Activated T-helper 9 cell treated with anti-CD3 and anti-CD28 coated beads, Interleukin-2, amount 50 U/mL, for 16 hours (primary cell): ENCODE measurements around the gene ADCY6.
A peak's percentile ranks its signal among the peaks of the same experiment; 100 is the strongest.

ENCODE experiments used
- DNase-seq: peaks from one replicate; pipeline ENCODE4 v3.0.0-alpha.2; 2020; ENCODE audit warnings: low read depth

The ADCY6 gene

DNA sequence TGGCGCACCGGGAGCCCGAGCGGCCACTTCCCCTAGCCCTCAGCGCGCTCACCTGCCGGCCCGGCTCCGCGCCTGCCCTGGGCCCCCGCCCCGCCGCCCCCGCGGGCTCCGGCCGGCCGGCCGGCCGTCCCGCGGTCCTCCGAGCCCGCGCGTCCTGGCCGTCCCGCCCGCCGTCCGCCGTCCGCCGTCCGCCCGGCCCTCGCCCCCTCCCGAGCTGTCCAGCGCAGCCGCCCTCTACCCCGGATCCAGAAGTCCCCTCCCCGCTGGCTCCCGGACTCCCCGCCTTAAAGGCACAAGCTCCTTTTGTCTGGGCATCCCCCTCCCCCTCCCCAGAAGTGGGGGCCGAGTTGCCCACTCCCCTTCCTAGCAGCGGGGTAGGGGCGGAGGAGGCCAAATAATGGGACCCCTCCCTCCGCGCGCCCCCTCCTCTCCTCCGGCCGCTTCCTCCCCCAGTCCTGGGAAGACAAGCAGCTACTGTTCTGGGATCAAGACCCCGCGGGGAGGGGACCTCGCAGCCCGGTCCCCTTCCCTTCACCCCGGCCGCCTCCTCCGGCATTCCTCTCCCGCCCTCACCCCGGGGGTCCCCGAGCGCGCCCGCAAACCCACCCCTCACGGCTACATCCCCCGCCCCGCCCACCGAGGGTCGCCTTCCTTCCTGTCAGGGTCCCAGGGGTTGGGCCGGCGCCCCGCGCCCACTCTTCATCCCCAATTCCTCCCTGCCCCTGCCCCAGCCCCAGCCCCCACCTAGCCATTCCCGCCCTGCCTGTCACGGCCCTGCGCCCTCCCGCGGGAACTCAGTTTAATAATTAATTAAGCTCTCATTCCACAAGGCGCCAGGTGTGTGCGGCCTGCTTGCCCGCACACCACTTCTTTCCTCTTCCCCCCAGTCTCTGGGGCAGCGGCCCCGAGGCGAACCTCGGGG is at the start of gene ADCY6:
Gene ADCY6 (minus strand): TSS at position 236 of the 922 bp plus-strand sequence. CDS start 5,655 bp downstream, outside the sequence.
- DNase-seq, result no peak

- DNase-seq, result no peak
Measured at GRCh38 chr12:48838048-48838447, 49.2 kb upstream of the ADCY6 start.

DNA sequence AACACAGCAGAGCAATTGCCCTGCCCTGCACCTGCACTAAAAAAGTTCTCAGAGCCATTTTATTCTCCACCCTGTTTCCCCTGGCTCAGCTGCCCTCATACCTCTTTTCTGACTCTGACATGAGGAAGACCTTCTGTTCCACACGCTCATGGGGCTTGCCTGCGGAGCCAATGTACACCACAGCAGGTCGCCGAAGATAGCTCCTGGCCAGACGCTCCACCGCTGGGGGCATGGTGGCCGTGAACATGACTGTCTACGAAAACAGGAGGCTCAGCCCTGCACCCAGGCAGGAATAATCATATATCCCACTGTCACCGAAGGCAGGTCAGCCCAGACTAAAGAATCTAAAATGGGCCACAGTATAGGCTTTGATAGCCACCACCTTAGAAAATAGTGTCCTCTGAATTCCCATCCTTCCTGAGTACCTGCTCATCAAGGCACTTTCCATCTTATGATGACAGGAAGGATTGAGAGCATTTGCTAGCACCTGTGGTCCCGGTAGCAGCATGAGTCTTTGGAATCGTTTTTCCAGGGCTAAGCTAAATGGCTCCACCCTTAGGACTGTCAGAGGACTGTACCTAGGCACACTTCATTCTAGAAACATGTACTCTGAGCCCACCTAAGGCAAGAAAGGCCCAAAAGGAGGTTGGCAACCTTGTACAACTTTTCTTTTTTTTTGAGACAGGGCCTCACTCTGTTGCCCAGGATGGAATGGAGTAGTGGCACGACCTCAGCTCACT is 43.6 kb upstream of the ADCY6 start:
- DNase-seq, result no peak

- DNase-seq, result no peak
Measured at GRCh38 chr12:48831257-48831656, 42.4 kb upstream of the ADCY6 start.

GRCh38 chr12:48828841-48829575 is 40.1 kb upstream of the ADCY6 start:
- DNase-seq, result no peak

GRCh38 chr12:48828293-48828692 is 39.4 kb upstream of the ADCY6 start:
- DNase-seq, result no peak

GRCh38 chr12:48827513-48828096 is 38.7 kb upstream of the ADCY6 start:
- DNase-seq, result no peak

GRCh38 chr12:48827026-48827425 is 38.1 kb upstream of the ADCY6 start:
- no peak for DNase-seq

GRCh38 chr12:48826209-48826855 is 37.4 kb upstream of the ADCY6 start:
- DNase-seq, result no peak

- DNase-seq, result no peak
Measured at GRCh38 chr12:48824905-48825304, 36.0 kb upstream of the ADCY6 start.

DNA sequence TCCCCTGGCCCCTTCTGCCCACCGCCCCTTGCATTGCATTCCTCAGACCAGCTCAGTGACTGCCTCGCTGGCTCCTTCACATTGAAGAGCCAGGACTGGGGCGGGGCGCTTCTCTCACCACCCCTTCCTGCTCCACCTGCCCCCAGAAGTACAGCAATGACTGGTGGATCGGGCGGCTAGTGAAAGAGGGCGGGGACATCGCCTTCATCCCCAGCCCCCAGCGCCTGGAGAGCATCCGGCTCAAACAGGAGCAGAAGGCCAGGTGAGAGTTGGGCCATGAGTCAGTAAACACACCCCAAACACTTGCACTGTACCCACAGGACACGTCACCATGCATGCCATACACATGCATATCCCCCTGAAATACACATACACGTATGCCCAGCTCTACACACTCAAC is 35.2 kb upstream of the ADCY6 start:
- peak; percentile 15 for DNase-seq

GRCh38 chr12:48823281-48823680 is 34.4 kb upstream of the ADCY6 start:
- no peak for DNase-seq

- DNase-seq, result no peak
Measured at GRCh38 chr12:48822711-48823110, 33.8 kb upstream of the ADCY6 start.

DNA sequence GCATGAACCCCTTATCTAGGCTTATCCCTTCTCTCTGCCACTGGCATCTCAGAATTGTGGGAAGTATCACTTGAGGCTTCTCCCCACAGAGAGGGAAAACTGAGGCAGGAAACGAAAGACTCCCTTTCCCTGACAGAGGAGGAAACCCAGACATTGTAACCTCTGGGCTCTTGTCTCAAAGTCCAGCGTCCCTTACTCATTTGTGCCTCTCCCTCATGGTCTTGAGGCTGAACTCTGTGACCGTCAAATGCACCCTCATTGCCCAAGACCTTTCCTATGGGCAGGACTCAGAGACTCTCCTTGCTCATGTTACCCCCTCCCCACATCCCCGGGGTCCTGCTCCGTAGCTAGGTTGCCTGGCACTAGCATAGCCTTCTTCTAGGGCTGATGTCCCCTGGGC is 33.2 kb upstream of the ADCY6 start:
- DNase-seq, result no peak

DNA sequence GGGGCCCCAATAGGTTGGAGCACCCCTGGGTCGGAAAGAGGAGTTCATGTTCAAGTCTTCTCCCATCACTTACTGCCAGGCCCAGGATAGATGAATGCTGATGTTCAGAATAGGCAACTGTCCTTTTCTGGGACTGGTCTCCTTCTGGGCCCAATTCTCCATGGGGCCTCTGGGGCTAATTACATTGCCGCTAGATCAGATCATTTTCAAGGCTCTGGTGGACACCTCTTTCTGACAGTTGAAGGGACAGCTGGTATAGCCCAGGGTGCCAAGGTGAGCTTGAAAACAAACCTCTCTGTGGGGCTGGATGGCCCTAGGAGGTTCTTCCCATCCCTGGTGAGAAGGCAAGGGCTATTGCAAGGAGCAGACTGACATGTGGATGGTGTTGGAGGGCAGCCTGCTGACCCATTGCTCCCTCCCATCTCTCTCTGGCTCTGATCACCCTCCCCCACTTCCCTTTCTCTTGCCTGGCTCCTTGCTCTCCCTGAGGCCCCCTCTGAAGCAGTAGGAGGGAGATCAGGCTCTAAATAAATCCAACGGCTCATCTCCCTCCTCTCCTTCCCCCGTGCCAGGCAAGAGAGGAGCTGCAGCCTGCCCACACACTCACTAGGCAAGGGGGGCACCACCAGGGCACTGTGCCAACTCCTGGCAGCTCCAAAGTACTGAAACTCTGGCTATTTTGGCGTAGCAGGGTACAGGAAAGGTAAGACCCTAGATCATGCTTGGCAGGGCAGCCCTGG is 31.3 kb upstream of the ADCY6 start:
- no peak for DNase-seq

- DNase-seq, result peak; percentile 11
Measured at GRCh38 chr12:48818831-48819590, 30.1 kb upstream of the ADCY6 start.

GRCh38 chr12:48817873-48818830 is 29.3 kb upstream of the ADCY6 start, which contains the start of gene CACNB3:
TSS of gene CACNB3 (plus strand) at chr12:48818496. CDS start at chr12:48818930, 434 bp downstream.
- DNase-seq, result peak; percentile 68

GRCh38 chr12:48816143-48816854 is 27.4 kb upstream of the ADCY6 start:
- DNase-seq, result no peak
